ENCODE results near the gene USP40.

GRCh38 chr2:233448575-233448974 lies 118.0 kb downstream of the USP40 start:
- TF ChIP-seq CTCF (IDR thresholded peaks at IDR 0.05) (no peak), EZH2 (IDR thresholded peaks at IDR 0.05) (no peak), EZH2phosphoT487 (IDR thresholded peaks at IDR 0.05) (no peak)
